Testis (tissue), 3 donors: ENCODE results near the gene ZNF611. TPM values are rescaled to one million over a fixed set of nuclear protein-coding genes. Genes with fewer than 3 reads are reported as not detected.

ENCODE experiments used
- DNase-seq: peaks from one replicate; pipeline ENCODE4 v3.0.0-alpha.2; 2019
- H3K27ac ChIP-seq, 2 donors: fragments of 200-600 bp; sonication (generic); one replicate each; pipeline ENCODE4 v1.5.1; 2019
- H3K27me3 ChIP-seq: fragments of 200-600 bp; sonication (generic); one replicate; pipeline ENCODE4 v1.5.1; 2019
- H3K36me3 ChIP-seq: fragments of 200-600 bp; sonication (generic); one replicate; pipeline ENCODE4 v1.5.1; 2017; ENCODE audit warnings: low read depth; ENCODE audit errors: missing control alignments
- H3K4me1 ChIP-seq: fragments of 200-600 bp; sonication (generic); one replicate; pipeline ENCODE4 v1.5.1; 2019
- H3K4me3 ChIP-seq, 2 donors: fragments of 200-600 bp; sonication (generic); one replicate each; pipeline ENCODE4 v1.5.1; 2017 to 2019
- H3K9me3 ChIP-seq: fragments of 200-600 bp; sonication (generic); one replicate; pipeline ENCODE4 v1.5.1; 2017
- CTCF ChIP-seq, 3 experiments: fragments of 450-650 bp in 2 of 3; fragments of 200-600 bp in 1 of 3; sonication (generic) in 1 of 3; IDR thresholded peaks; one replicate each; pipeline ENCODE4 v1.5.1; 2016 to 2019; ENCODE audit warnings: antibody characterized with exemption in 3 of 3, mild to moderate bottlenecking in 2 of 3, moderate library complexity in 1 of 3
- POLR2A ChIP-seq: fragments of 450-650 bp; IDR thresholded peaks from one replicate; pipeline ENCODE4 v1.6.1; 2017; ENCODE audit warnings: antibody characterized with exemption, mild to moderate bottlenecking, moderate library complexity
- WGBS, 2 donors: methylation state at CpG; one replicate each; pipeline ENCODE4 v1.1.5; 2018; 5-methylcytosine and 5-hydroxymethylcytosine counted together
- intact Hi-C: fragments of 100-400 bp; cut with DNase I; formaldehyde crosslinking; loops from one replicate; pipeline ENCODE4 v1.15.1; 2023; ENCODE audit warnings: low total_unique reads
- polyA plus RNA-seq: library from polyadenylated mRNA; stranded (reverse); fragments of 350-450 nt; fragmentation: Illumina TruSeq; extraction: RNeasy Lipid Tissue Mini Kit (QIAGEN cat#74804); gene quantifications from one replicate; pipeline ENCODE4 v1.2.3, GENCODE V29; 2014; ENCODE audit warnings: low read depth, low replicate concordance; ENCODE audit not compliant: insufficient read depth
- total RNA-seq, 2 donors: library from RNA; depleted of rRNA; stranded (reverse); fragments of >200 nt; gene quantifications; one replicate each; pipeline ENCODE4 v1.2.3, GENCODE V29; 2016

The ZNF611 gene
- total and polyA plus RNA-seq, 3 donors from 2014 or later = 7.9 to 26.8 (median 17.8) TPM

GRCh38 chr19:52670046-52670445 is 64.8 kb downstream of the ZNF611 start:
- intact Hi-C loops = no loop called here
- WGBS, 2 donors = 91 to 95% methylated on average over 4 of the region's 4 CpGs
- TF ChIP-seq POLR2A (no peak), CTCF (IDR thresholded peaks at IDR 0.05) (no peak)
- Histone ChIP-seq H3K9me3 (no peaks in the 10 kb centered on the region), H3K4me1 (no peaks in the 10 kb centered on the region), H3K27me3 (no peaks in the 10 kb centered on the region), H3K36me3 (no peaks in the 10 kb centered on the region), H3K27ac (no peak overlapping the region), H3K4me3 (no peak overlapping the region)
- DNase-seq = no peak

- no peak for DNase-seq
- 90 to 91% methylated on average over 5 of the region's 5 CpGs for WGBS, 2 donors
- Histone ChIP-seq H3K36me3 (no peaks in the 10 kb centered on the region), H3K27me3 (no peaks in the 10 kb centered on the region), H3K9me3 (no peaks in the 10 kb centered on the region), H3K4me3 (no peak overlapping the region), H3K27ac (no peak overlapping the region), H3K4me1 (no peaks in the 10 kb centered on the region)
- intact Hi-C loops = no loop called here
- TF ChIP-seq CTCF (IDR thresholded peaks at IDR 0.05) (no peak), POLR2A (no peak)
These were observed 65.3 kb downstream of the ZNF611 start for GRCh38 chr19:52669586-52669985.

GRCh38 chr19:52667972-52668371 is 66.9 kb downstream of the ZNF611 start:
- TF ChIP-seq CTCF (IDR thresholded peaks at IDR 0.05) (no peak), POLR2A (no peak)
- Histone ChIP-seq H3K4me3 (no peak overlapping the region), H3K27ac (no peak overlapping the region), H3K4me1 (no peaks in the 10 kb centered on the region), H3K36me3 (no peaks in the 10 kb centered on the region), H3K27me3 (no peaks in the 10 kb centered on the region), H3K9me3 (no peaks in the 10 kb centered on the region)
- 85 to 88% methylated on average over 6 of the region's 6 CpGs for WGBS, 2 donors
- no peak for DNase-seq
- intact Hi-C loops = no loop called here

- no peak for DNase-seq
- Histone ChIP-seq H3K27me3 (no peaks in the 10 kb centered on the region), H3K27ac (no peak overlapping the region), H3K9me3 (no peaks in the 10 kb centered on the region), H3K4me1 (no peaks in the 10 kb centered on the region), H3K4me3 (no peak overlapping the region), H3K36me3 (no peaks in the 10 kb centered on the region)
- intact Hi-C loops = no loop called here
- no peak for TF ChIP-seq CTCF (IDR thresholded peaks at IDR 0.05)
These were observed 68.3 kb downstream of the ZNF611 start for GRCh38 chr19:52666506-52666905.

- 93 to 94% methylated on average over 6 of the region's 6 CpGs for whole genome bisulfite sequencing, 2 donors
- H3K36me3 ChIP-seq = no peaks in the 10 kb centered on the region
These were observed 69.3 kb downstream of the ZNF611 start for GRCh38 chr19:52665529-52665928.

More at GRCh38 chr19:52665529-52665928, 69.3 kb downstream of the ZNF611 start:
- no peak for DNase-seq
- intact Hi-C loops = no loop called here
- no peaks in the 10 kb centered on the region for H3K27me3 ChIP-seq
- H3K4me1 ChIP-seq = no peaks in the 10 kb centered on the region
- no peak for TF ChIP-seq CTCF (IDR thresholded peaks at IDR 0.05)
- no peak for TF ChIP-seq POLR2A
- H3K27ac ChIP-seq = no peak overlapping the region
- no peaks in the 10 kb centered on the region for H3K9me3 ChIP-seq
- H3K4me3 ChIP-seq = no peak overlapping the region
